ENCODE data around the gene NR1I2.

The NR1I2 gene

DNA sequence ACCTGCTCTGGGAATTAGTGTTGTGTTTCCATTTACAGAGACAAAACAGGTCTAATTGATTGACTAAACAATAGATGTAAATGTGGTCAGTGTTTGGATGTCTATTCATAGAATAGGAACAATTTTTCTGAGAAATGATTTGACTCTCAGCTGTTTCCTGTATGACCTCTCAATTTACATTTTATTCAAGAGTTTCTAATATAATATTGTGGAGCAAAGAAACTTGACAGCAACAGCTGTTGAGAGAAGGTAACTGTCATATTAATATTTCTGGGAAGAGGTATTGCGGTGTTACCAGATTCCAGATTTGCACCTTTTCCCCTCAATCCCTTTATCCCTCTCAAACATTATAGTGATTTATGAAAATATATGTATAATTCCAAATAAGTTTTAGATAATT is 3.7 kb upstream of the NR1I2 start:
- H3K4me3 ChIP-seq (ENCODE audit: low read length) = no peak overlapping the region
- TF ChIP-seq, protein P1, sequence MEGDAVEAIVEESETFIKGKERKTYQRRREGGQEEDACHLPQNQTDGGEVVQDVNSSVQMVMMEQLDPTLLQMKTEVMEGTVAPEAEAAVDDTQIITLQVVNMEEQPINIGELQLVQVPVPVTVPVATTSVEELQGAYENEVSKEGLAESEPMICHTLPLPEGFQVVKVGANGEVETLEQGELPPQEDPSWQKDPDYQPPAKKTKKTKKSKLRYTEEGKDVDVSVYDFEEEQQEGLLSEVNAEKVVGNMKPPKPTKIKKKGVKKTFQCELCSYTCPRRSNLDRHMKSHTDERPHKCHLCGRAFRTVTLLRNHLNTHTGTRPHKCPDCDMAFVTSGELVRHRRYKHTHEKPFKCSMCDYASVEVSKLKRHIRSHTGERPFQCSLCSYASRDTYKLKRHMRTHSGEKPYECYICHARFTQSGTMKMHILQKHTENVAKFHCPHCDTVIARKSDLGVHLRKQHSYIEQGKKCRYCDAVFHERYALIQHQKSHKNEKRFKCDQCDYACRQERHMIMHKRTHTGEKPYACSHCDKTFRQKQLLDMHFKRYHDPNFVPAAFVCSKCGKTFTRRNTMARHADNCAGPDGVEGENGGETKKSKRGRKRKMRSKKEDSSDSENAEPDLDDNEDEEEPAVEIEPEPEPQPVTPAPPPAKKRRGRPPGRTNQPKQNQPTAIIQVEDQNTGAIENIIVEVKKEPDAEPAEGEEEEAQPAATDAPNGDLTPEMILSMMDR (IDR thresholded peaks at IDR 0.05; ENCODE audit: insufficient read depth, low read depth, low read length, missing control alignments) = no peak
- DNase-seq (ENCODE audit: low read depth) = no peak

DNA sequence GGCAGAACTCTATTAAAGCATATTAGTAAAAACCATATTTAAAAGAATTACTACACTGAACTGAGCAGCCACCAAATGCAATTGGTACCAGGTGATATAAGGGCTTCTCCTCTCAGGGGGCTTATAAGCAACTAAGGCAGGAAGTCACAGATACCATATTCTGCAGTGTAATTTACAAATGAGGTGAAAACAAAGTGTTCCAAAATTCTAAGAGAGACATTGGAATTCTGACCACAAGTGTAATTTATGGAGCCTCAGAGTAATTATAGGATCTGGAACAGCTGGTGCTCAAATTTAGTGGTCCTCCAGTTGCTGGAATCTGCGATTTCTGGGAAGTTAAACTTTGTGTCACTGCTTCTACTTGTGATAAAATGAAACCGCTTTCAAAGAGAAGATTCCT is 3.1 kb upstream of the NR1I2 start:
- no peak for DNase-seq (ENCODE audit: low read depth)
- no peak overlapping the region for H3K4me3 ChIP-seq (ENCODE audit: low read length)
- TF ChIP-seq, protein P1 (IDR thresholded peaks at IDR 0.05; ENCODE audit: insufficient read depth, low read depth, low read length, missing control alignments) = no peak

DNA sequence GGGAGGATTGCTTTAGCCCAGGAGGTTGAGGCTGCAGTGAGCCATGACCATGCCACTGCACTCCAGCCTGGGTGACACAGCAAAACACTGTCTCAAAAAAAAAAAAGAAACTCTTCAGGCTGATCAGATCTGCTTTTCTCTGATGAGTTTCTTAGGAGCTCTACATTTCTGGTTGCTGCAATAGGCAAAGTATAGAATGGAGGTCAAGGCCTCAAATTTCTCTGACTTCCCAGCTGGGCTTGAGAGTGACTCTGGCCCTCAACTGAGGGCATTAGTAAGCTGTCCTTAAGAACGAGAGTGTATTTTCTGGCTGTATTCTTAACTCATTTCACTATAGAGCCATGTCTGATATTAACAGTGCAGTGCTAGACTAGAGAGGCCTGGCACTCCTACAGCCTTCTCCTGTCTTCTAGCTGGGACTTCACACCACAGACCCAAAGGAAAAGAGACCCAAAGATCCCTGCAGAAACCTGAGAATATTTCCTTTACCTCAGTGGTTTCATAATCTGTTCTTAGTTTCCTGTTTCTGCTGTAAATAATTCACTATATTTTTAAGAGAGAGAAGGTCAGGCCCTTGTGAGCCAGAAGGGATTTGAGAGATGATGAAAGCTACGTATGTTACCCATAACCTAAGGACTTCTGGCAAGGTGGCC is 2.0 kb upstream of the NR1I2 start:
- DNase-seq (ENCODE audit: low read depth) = no peak
- no peak overlapping the region for H3K4me3 ChIP-seq (ENCODE audit: low read length)
- TF ChIP-seq, protein P1 (IDR thresholded peaks at IDR 0.05; ENCODE audit: insufficient read depth, low read depth, low read length, missing control alignments) = no peak

DNA sequence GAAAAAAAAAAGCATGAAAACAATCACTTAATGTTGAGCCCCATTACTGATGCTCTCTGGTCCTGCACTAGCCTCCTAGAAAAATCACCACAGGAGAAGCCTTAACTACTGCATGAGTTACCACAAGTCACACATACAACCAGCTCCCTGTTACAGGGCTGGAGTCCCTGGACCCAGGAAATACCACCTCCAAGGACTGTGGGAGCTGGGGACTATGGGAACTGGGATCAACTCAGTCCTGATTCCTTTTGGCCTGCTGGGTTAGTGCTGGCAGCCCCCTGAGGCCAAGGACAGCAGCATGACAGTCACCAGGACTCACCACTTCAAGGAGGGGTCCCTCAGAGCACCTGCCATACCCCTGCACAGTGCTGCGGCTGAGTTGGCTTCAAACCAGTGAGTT is 559 bp downstream of the NR1I2 start:
- H3K4me3 ChIP-seq (ENCODE audit: low read length) = no peak overlapping the region
- TF ChIP-seq, protein P1 (IDR thresholded peaks at IDR 0.05; ENCODE audit: insufficient read depth, low read depth, low read length, missing control alignments) = no peak
- no peak for DNase-seq (ENCODE audit: low read depth)

DNA sequence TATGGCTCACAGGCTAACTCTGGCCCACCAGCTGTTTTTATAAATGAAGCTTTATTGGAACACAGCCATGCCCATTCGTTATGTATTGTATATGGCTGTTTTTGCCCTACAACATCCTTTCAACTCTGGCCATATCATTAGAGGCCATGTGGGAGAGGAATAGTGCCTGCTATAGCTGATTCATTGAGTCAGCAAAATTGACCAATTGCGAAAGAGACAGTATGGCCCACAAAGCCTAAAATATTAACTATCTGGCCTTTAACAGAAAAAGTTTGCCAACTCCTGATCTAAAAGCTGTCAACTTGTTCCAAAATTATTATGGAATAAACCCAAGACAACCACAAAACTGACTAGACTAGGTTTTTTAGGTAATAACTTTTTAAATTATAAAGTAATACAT is 1.4 kb downstream of the NR1I2 start:
- no peak overlapping the region for H3K4me3 ChIP-seq (ENCODE audit: low read length)
- TF ChIP-seq, protein P1 (IDR thresholded peaks at IDR 0.05; ENCODE audit: insufficient read depth, low read depth, low read length, missing control alignments) = no peak
- no peak for DNase-seq (ENCODE audit: low read depth)

DNA sequence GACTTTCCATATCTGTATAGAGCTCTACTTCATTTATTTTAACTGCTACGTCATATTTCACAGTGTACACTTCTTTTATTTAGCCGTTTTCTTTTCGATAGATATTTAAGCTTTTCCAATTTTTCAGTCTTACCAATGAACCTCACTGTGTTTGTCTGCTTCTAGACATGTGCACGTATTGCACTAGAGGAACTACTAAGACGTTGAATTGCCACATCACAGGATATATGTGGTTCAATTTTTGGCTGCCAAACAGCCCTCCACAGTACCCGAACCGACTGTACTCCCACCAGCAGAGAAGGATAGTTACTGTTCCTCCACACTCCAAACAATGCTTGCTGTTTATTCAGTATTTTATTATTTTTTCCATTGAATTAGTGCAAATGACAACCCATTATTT is 2.0 kb downstream of the NR1I2 start:
- H3K4me3 ChIP-seq (ENCODE audit: low read length) = no peak overlapping the region
- no peak for DNase-seq (ENCODE audit: low read depth)
- TF ChIP-seq, protein P1 (IDR thresholded peaks at IDR 0.05; ENCODE audit: insufficient read depth, low read depth, low read length, missing control alignments) = no peak

DNA sequence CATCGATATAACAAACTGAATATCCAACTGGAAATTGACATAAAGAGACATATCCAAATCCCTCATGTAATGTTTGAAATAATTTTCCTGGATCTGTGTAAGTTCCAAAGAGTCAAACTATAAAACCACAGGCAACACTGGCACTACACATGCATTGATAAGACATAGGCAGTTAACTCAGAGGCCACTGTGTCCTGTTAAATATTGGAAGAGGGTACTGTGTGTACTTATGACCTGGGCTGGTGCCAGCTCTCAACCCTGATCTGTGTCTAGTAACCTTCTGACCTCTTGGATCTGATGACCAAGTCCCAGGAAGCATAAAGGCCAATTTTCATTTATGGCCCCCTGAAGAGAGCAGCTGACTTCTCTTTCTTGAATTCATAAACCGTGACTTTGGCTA is 4.5 kb downstream of the NR1I2 start:
- TF ChIP-seq, protein P1 (IDR thresholded peaks at IDR 0.05; ENCODE audit: insufficient read depth, low read depth, low read length, missing control alignments) = no peak
- DNase-seq (ENCODE audit: low read depth) = no peak

More for the DNA sequence above, 4.5 kb downstream of the NR1I2 start:
- H3K4me3 ChIP-seq (ENCODE audit: low read length) = no peak overlapping the region

All from epithelial cell of esophagus (primary cell).